LNCaP clone FGC (cell line): ENCODE measurements around the gene CCN5.

Source experiments
- DNase-seq: peaks from one replicate; pipeline ENCODE4 v3.0.0-alpha.2; 2011; ENCODE audit warnings: low read depth
- H3K4me3 ChIP-seq: 2 replicates; pipeline ENCODE4 v1.5.1; 2011; ENCODE audit warnings: mild to moderate bottlenecking, low read depth, low read length, control low read depth
- TF ChIP-seq, protein P1 (sequence below): IDR thresholded peaks from 2 replicates; pipeline ENCODE4 v1.5.1; 2012; ENCODE audit warnings: mild to moderate bottlenecking; ENCODE audit not compliant: control insufficient read depth, insufficient read depth; ENCODE audit errors: extremely low read depth

CCN5 gene

DNA sequence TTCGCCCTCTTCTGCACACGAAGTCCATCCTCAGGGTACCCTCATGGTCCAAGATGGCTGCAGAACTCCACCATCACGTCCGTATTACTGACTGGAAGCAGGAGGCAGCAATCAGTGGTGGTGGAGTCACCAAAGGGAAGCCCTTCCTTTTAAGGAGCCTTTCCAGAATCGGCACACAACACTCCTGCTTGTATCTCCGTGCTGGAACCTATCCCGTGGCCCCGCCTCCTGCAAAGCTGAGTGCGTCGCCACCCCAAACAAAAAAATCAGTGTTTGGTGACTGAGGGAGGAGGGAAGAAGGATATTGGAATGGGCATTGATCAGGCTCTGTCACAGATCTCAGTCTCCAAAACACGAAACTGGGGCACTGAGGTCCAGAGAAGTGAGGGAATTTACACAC lies 5.8 kb upstream of the CCN5 start:
- H3K4me3 ChIP-seq: no peak overlapping the region
- no peak for DNase-seq
- TF ChIP-seq, protein P1, sequence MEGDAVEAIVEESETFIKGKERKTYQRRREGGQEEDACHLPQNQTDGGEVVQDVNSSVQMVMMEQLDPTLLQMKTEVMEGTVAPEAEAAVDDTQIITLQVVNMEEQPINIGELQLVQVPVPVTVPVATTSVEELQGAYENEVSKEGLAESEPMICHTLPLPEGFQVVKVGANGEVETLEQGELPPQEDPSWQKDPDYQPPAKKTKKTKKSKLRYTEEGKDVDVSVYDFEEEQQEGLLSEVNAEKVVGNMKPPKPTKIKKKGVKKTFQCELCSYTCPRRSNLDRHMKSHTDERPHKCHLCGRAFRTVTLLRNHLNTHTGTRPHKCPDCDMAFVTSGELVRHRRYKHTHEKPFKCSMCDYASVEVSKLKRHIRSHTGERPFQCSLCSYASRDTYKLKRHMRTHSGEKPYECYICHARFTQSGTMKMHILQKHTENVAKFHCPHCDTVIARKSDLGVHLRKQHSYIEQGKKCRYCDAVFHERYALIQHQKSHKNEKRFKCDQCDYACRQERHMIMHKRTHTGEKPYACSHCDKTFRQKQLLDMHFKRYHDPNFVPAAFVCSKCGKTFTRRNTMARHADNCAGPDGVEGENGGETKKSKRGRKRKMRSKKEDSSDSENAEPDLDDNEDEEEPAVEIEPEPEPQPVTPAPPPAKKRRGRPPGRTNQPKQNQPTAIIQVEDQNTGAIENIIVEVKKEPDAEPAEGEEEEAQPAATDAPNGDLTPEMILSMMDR: no peak

DNA sequence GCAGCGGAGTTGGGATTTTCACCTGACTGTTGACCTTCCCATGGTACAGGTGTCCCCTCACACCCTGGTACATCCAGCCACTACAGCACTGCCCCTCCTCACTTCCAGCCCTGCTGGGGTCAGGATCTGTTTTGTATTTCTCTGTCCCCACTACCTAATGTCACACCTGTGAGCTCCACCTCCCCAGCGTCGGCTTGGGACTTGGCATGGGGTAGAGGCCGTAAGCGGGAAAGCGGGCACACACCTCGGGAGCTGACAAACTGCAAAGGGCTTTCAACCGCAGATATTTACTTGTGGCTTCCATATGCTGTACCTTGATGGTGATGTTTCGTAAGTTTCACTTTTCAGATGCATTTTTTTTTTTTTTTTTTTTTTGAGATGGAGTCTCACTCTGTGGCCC lies 5.4 kb upstream of the CCN5 start:
- H3K4me3 ChIP-seq: no peak overlapping the region
- DNase-seq: no peak
- TF ChIP-seq, protein P1: no peak

DNA sequence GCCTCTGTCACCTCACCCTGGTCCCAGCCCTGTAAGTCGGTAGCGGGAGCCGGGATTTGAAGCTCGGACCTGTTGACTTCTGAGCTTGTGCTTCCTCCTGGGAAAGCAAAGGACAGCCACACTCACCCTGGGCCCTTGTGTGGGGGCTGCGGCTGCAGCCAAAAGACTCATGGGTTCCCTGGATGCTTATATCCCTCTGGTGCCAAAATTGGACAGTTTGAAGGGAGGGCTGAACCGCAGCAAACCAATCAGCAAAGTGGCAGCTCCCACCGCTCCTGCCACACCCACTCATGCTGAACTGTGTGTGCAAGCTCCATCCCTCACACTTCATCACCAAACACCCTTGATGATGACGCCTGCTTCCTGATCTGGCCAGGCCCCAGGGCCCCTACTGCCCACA lies 3.9 kb upstream of the CCN5 start:
- TF ChIP-seq, protein P1: no peak
- no peak for DNase-seq

DNA sequence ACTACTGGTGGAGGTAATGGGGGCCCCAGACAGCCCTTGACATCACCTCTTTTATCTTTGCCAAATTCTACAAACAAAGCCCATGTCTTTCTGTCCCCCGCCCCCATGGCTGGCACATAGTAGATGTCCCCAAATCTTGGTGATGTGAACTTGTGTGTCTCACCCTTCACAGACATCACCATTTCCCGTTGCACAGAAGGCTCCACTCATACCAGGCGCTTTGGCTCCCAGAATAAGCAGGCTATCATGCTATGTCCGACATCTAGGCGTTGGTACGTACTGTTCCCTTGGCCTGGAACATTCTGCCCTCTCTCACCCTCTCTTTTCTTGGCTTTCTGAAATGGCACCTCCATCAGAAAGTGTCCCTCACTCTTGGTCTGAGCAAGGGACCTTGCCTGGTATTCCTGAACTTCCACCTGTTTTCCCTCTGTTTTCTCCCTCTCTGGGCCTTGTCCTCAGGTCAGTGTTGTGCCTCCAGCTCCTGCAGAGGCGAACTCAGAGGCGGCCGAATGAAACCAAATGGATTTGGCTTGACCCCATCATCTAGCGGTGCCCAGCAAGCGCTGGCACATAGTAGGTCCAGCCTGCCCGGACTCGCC lies 968 bp upstream of the CCN5 start:
- no peak for DNase-seq
- no peak overlapping the region for H3K4me3 ChIP-seq
- TF ChIP-seq, protein P1: no peak

More for the DNA sequence above, 3.9 kb upstream of the CCN5 start:
- no peak overlapping the region for H3K4me3 ChIP-seq

DNA sequence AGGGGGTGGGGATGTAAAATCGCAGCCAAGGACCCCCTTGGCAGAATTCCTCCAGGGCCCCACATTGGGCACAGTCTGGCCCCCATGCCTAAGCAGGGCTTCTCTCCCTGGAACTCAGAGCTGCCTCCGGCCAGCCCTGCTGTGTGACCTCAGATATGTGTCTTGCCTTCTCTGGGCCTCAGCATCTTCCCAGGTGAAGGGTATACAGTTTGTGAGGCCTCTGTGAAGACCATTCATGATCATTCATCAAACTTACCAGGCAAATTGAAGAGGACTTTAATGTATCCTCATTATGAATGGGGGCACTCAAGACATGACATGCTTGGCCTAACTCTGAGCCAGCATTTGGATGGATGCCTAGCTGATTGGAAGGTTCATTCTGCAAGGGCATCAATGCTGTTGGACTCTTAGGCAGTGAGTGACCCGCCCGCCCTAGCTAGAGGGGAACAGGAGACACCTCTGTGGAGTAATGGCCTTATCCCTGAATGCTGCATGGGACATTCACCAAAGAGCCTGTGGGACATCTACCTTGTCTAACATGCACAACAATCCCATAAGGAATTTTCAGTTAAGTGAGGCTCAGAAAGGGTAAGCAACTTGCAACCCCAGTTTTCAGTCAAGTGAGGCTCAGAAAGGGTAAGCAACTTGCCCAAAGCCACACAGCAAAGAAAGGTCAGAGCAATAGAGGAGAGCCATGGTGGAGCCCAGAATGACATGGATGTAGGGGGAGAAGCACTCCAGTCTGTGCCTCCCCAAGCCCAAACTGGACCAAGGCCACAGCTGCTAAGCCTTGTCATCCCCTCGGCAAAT lies 535 bp downstream of the CCN5 start:
- DNase-seq: no peak
- TF ChIP-seq, protein P1: no peak
- H3K4me3 ChIP-seq: no peak overlapping the region

DNA sequence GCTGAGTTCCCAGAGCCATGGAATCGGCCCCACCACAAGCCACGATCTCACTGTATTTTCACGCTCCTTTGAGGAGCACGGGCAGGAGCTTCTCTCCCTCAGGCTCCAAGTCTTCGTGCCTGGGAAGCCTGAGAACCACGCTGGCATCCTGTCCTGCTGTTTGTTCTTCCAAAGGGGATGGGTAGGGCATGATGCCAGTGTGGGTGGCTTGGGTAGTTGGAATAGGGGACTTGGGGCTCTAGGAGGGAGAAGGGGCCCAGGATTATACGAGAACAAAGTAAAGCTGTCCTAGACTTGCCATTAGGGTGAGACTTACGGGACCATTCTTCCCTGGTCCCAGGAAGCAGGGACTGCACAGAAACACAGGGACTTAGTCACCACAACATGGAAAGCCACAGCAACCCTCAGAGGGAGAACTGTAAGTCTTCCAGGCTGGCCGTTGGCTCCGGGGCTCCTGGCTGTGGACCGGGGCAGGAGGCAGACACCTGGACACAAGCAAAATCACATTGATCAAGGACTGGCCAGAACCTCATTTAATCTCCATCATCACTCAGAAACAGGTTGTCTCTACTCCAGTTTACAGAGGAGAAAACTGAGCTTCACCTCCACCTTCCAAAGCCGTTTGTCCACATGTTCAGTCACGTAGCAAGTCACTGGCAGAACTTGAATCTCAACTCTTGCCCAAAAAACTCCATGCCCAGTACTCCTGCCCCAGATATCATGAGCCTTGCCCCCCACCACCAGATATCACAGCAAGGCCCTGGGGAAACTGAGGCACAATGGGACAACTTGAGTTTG lies 1.3 kb downstream of the CCN5 start:
- DNase-seq: no peak
- TF ChIP-seq, protein P1: no peak

More for the DNA sequence above, 1.3 kb downstream of the CCN5 start:
- H3K4me3 ChIP-seq: no peak overlapping the region
